Right kidney (tissue), 1 donor: ENCODE measurements around the gene IRS1.

Experiments used
- DNase-seq: peaks from one replicate; pipeline ENCODE4 v3.0.0-alpha.2; 2016

IRS1 gene

DNA sequence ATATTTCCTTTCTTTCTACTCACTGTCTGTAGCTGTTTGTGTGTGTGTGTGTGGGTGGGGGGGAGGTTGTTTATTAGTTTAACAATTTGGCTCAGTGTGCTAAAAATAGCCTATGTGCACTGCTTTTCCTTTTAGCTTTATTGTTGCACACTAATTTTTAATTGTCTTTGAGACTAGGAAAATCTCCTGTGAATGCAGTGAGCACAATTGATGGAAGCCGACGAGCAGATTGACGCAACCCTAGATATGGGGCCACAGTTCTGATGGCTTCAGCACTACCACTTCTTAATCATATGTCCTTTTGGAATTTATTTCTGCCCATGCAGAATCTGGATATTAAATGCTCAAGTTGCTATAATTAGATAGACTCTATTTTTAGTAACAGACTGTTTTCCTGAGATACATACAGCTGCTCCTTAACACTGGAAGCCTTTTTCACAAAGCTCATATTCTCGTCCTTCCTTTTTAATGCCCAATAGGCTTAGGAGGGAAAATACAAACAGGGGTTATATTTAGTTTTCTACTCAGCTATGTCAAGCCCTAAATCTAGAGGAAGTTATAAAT lies 109.1 kb downstream of the IRS1 start:
- DNase-seq, result peak; percentile 38

DNA sequence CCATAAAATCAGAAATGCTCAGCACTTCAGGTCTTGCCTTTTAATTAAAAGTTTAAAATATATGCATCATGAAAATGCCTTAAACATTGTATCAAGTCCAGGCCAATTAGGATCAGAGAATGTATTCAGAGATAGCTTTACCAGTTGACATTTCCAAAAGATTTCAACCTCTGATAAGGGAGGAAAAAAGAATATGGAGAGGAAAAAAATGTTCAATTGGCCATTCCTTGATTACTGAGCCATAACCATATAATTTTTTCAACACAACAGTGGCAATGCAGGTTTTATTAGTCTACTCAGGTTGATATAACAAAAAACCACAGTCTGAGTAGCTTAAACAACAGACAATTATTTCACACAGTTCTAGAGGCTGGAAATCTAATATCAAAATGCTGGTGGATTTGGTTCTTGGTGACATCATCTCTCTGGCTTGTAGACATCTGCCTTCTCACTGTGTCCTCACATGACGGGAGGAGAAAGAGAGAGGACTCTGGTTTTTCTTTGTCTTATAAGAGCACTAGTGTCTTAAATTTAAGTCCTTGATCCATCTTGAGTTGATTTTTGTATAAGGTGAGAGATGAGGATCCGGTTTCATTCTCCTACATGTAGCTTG lies 111.9 kb downstream of the IRS1 start:
- no peak for DNase-seq

DNA sequence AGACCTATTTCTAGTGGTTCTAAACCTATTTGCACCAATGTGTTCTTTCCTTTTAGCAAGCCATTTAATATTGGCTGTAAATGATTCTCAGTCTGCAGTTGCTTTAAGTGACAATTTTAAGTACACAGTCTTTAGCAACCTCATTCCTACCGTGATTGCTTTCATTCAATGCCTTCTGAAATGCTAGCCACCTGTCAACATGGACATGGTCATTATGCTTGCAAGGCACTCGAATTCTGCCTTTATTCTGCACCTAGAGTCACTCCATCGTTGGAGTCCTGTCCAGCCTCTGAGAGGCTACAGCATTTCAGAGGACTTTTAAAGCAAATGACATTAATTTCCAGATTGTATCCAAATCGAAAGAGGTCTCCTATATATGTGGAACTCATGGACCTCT lies 115.1 kb downstream of the IRS1 start:
- DNase-seq, result no peak

DNA sequence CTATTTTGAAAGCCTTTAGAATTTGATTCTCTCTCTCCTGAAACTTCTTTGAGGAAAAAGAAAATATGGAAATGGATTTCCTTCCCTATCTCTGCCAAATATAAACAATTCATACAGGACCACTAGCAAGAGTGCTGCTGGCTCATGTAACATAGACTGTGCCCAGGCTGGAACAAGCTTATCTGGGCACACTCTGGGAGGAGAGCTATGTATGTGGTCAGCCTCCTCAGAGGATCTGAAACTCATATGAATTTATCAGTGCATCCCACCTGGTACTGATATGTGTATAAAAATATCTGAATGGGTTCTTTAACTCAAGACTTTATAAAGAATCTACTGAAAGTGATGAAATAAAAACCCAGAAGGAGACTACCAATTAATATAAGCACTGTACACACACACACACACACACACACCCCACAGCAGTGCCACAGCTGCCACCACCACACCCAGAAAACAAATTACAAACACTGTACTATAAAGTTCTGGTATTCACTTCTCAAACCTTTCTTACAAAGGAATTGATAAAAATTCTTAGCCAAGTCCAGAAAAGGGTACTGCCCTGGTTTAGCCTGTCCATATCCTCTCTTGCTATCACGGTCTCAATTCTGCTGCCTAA lies 115.6 kb downstream of the IRS1 start:
- DNase-seq, result no peak

- DNase-seq, result no peak
Observed at GRCh38 chr2:226683196-226683595, 116.4 kb downstream of the IRS1 start.
